Muscle of arm (tissue), 14 donors: Measurements from ENCODE around the gene SH3PXD2A. TPM values are rescaled to one million over a fixed set of nuclear protein-coding genes. Genes with fewer than 3 reads are reported as not detected.

Experiments used
- DNase-seq: peaks from one replicate; pipeline ENCODE4 v3.0.0-alpha.2; 2013
- long read RNA-seq, 11 donors: transcript quantifications; one replicate each; lab custom pipeline, GENCODE V29; 2026
- polyA plus RNA-seq, 12 donors: library from polyadenylated mRNA; unstranded; fragments of 120-200 nt; gene quantifications; one replicate each; pipeline ENCODE4 v1.2.1, GENCODE V29; 2013; ENCODE audit not compliant: insufficient read length in 12 of 12

Gene SH3PXD2A
- polyA plus RNA-seq = 100 to 1,000 TPM in 1 of 12 donors, 10 to 100 TPM in 11; 67.6 to 154 (median 81.6) TPM
- long read RNA-seq, donor 1, full-length matches to known transcripts = 1 of 1 reads
- long read RNA-seq, donor 1, partial matches to known transcripts = 0 of 1 reads
- long read RNA-seq, donor 1, other reads (novel, unspliced or antisense) = 0 of 1 reads
- long read RNA-seq, donor 2, partial matches to known transcripts = 6 of 6 reads
- long read RNA-seq, donor 2, other reads (novel, unspliced or antisense) = 0 of 6 reads
- long read RNA-seq, donor 3, full-length matches to known transcripts = 1 of 1 reads
- long read RNA-seq, donor 3, partial matches to known transcripts = 0 of 1 reads
- long read RNA-seq, donor 3, other reads (novel, unspliced or antisense) = 0 of 1 reads
- long read RNA-seq, donor 4 = 0 reads
- long read RNA-seq, donor 5 = 0 reads
- long read RNA-seq, donor 6 = 0 reads
- long read RNA-seq, donor 7, partial matches to known transcripts = 13 of 13 reads
- long read RNA-seq, donor 7, other reads (novel, unspliced or antisense) = 0 of 13 reads
- long read RNA-seq, donor 8, full-length matches to known transcripts = 2 of 2 reads
- long read RNA-seq, donor 8, partial matches to known transcripts = 0 of 2 reads
- long read RNA-seq, donor 8, other reads (novel, unspliced or antisense) = 0 of 2 reads
- long read RNA-seq, donor 9, partial matches to known transcripts = 7 of 7 reads
- long read RNA-seq, donor 9, other reads (novel, unspliced or antisense) = 0 of 7 reads
- long read RNA-seq, donor 10, full-length matches to known transcripts = 2 of 19 reads
- long read RNA-seq, donor 10, partial matches to known transcripts = 17 of 19 reads
- long read RNA-seq, donor 10, other reads (novel, unspliced or antisense) = 0 of 19 reads
- long read RNA-seq, donor 11 = 0 reads

- no peak for DNase-seq
These were observed at the start of gene SH3PXD2A for GRCh38 chr10:103855424-103855823. Gene SH3PXD2A, minus strand, starts transcription at chr10:103855576. Its CDS starts 310 bp downstream, at chr10:103855266.

GRCh38 chr10:103901299-103901698, 45.9 kb upstream of the SH3PXD2A start:
- DNase-seq = no peak

- no peak for DNase-seq
These were observed 43.9 kb upstream of the SH3PXD2A start for GRCh38 chr10:103899312-103899711.

- no peak for DNase-seq
These were observed 41.9 kb upstream of the SH3PXD2A start for GRCh38 chr10:103897241-103897774.

GRCh38 chr10:103896225-103896624, 40.8 kb upstream of the SH3PXD2A start:
- no peak for DNase-seq

- DNase-seq = no peak
These were observed 40.2 kb upstream of the SH3PXD2A start for GRCh38 chr10:103895411-103896186.

GRCh38 chr10:103894441-103894864, 39.1 kb upstream of the SH3PXD2A start:
- peak; percentile 59 for DNase-seq

GRCh38 chr10:103893817-103894216, 38.4 kb upstream of the SH3PXD2A start:
- no peak for DNase-seq

GRCh38 chr10:103892181-103892580, 36.8 kb upstream of the SH3PXD2A start:
- no peak for DNase-seq

- DNase-seq = no peak
These were observed 35.3 kb upstream of the SH3PXD2A start for GRCh38 chr10:103890688-103891087.

GRCh38 chr10:103890194-103890658, 34.9 kb upstream of the SH3PXD2A start:
- DNase-seq = no peak

- no peak for DNase-seq
These were observed 33.8 kb upstream of the SH3PXD2A start for GRCh38 chr10:103889121-103889720.

GRCh38 chr10:103888113-103888841, 32.9 kb upstream of the SH3PXD2A start:
- DNase-seq = peak; percentile 58

GRCh38 chr10:103885617-103886016, 30.2 kb upstream of the SH3PXD2A start:
- DNase-seq = no peak

GRCh38 chr10:103884681-103885139, 29.3 kb upstream of the SH3PXD2A start:
- peak; percentile 63 for DNase-seq

- DNase-seq = no peak
These were observed 27.1 kb upstream of the SH3PXD2A start for GRCh38 chr10:103882285-103883007.

GRCh38 chr10:103881416-103882284, 26.3 kb upstream of the SH3PXD2A start:
- no peak for DNase-seq

GRCh38 chr10:103879831-103880230, 24.5 kb upstream of the SH3PXD2A start:
- no peak for DNase-seq
